HG02870 (cell line): ENCODE results near the gene SEMA6A.

ENCODE experiments used
- ATAC-seq: cut with Tn5 transposase; IDR thresholded peaks from one replicate; pipeline ENCODE4 v1.9.1; 2021; ENCODE audit warnings: mild to moderate bottlenecking, moderate library complexity; ENCODE audit not compliant: unreplicated experiment

The SEMA6A gene

DNA sequence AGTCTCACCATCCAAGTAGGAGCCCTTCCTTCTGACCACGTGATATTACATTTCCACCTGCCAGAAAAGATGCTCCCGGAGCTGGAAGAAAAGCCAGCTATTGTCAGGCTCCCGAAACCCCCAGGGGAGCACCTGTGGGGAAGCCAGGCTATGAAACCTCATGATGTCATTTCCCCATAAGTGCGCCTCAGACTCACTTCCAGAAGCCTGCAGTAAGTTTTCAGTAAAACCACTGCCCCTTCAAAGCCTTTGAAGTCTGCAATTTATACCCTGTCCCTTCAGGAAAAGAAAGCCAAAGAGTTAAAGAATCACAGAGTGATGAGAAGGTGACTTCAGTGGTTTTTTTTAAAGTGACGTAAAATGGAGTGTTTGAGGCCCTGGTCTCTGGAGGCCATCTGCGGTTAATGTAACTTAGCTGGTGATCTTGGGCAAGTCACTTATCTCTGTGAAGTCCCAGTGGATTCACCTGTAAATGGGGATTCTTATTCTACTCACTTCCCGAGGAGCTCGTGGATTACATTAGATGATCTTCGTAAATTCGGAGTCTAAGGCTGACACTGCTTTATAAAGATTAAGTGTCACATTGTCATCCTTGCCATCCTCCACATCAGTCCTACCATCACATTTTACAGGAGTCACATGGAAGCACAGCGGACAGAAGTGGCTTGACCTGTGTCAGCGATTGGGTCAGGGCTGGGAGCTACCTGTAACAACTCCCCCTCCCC, 2.6 kb upstream of the SEMA6A start:
- ATAC-seq: peak; percentile 58

DNA sequence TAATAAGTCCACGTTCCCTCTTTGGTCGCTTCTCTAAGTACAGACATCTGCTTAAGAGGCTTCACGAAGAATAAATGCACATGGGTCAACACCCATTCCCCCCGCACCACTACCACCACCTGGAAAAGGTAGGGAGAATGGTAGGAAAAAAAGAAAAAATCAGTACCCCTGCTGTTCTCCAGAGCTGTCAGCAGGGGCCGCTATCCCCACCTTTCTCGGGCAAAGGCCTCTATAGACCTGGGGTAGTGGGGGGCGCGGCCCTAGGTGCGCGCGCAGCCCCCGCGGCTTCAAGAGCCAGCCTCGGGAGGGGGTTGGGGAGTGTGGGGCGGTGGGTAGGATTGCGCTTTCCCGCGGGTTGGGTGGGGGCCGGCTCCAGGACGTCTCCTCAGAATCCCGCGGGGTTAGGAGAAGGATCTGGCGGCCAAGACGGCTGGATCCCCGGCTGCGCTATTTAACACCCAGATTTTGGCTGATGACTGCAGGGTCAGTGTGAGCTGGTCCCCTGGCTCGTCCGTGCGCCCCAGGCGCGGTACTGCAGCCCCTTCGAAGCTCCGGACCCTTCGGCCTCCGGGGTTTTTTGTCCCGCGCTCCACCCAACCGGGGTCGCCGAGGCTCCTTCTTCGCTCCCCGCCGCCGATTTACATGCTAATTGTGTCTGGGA, 1.6 kb upstream of the SEMA6A start:
- peak; percentile 40 for ATAC-seq

DNA sequence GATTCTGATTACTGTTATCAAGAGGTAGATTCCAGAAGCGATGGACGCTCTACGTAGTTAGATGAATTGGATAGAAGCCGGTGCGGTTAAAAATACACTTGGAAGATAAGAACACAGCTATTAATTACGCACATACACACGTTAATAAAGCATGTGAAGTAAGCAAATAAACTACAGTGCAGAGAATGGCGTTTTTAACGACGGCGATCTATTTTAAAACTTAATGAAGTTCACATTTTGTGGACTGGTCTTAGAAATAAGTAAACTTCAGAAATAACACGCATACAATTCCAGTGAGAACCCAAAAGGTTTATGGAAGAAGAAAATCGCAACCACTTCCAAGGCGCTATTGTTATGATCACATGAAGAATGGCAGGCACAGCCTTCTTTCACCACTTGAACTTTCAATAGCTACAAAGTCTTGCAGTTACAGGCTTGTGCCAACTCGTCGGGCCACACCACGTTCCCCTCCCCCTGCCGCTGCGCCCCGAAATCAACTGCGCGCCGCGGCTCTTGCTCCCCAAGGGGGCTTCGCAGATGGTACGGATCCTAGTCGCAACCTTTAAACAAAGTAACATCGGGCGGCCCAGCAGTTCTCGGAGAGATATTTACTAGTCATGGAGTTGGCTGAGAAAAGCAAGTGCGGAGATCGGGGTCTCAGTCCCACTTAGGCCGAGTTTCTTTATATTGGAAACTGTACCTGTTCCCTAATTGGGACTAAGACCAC, 866 bp upstream of the SEMA6A start:
- ATAC-seq: no peak

DNA sequence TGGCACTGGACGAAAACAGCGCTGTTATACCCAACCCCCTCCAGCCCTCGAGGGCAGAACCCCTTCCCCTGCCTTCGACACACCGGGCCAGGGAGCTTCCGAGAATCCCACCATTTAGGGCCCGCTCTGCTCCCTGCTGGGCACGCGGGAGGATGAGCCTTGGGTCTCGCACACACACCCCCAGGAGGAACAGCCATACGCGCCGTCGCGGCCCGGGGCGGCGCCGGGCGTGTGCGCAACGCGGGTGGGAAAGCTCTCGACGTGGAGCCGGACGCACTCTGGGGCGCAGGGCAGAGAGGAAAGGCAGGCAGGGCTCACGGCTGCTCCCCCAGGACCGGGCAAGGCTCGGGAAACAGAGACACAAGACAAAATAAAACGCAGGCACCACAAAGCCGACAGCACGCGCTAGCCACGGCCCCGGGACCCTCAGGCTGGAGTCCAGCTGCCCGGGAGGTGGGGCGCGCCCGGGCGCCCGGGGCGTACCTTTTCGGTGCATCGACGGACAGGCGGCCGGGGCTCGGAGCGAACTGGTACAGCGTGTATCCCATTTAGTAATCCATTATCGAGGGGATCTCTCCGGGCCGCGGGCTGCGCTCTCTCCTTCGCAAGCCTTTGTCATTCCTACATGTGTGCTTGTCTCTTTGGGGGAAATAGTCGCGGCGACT, 789 bp downstream of the SEMA6A start:
- ATAC-seq: no peak

DNA sequence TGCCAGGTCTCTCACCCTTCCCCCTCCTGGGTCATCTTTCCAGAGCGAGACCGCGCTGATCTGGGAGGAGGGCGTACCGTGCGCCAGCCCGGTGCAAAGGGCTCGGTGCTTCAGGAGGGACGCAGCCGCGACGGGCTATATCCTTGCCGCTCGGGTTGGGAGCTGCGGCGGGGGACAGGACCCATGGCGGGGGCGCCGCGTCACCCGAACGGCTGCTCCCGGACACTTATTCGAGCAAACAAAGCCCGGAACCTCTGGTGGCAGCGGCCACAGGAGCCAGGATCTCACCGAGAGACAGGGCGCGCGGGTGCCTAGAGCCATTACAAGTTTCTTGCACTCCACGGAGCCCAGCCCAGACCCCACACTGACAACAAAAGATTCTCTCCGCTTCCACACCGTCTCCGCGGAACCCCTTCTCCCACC, 1.3 kb downstream of the SEMA6A start:
- ATAC-seq: no peak

DNA sequence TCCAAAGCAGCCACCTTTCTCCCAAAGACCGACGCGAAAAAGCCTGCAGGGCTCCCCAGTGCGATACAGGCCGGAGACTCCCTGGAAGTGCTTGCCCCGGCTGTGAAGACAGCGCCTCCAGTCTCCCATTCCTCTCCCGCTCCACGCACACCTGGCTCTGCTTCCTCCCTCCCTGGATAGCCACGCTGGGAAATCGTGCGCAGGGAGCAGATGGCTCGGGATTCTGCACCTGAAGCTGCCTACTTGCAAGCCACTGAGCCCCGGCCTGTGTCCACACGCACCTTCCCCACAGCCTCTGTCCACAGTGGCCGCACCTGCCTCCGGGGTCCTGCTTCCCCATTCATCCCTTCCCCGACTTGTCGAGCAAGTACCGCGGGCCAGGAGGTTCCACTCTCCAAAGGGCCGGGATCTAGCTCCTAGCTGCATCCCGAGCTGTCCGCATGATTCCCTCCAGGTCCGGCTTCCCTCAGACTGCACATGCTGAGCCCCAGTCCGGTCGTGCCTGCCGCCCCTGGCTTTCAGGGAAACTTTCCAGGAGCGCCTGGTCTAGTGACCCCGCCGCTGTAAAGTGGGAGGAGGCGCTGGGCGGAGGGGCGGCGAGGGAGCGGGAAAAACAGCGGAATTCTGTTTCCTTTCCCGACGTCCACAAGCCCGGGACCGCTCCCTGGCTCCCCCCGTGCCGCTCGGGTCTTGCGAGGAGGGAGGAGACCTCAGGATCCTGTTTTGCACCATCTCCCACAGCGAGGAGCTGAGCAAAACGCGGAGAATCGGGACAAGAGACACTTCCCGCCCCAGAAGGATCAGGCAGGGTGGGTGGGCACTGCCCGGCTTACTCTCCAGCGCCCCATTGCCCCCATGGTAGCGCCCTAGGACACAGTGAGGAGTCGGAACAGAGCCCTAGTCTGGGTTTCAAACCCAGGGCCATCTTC, 2.0 kb downstream of the SEMA6A start:
- no peak for ATAC-seq

DNA sequence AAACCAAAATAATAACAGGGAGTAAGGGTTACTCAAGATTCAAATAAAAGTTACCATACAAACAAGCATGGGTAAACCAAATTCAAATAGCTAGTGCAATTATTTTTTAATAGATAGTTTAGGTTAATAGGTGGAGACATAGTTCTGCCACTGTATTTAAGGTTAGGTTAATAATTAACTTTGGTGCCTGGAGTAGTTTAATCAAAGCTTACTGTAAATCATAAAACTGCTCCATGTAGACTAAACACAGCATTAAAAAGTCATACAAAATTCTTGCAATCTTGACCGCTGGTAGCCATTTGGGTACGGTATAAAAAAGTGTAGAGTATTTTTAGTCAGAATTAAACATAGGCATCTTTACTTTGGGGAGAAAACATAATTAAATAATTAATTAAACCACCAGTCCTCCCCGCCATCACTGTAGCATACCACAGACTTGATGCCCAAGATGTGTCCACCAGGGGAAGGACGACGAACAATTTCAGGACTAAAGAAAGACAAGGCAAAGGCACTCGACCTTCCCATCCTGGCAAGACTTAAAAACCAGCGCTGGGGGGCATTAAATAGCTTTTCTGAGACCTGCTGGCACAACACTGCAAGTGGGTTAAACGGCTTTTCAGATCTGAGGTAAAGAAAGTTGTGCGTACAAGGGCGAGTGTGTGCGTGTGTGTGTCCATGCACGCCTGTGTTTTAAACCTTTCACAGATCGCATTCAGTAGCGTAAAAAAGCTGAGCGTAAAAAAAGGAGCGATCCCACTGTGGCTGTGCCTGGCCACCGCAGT, 2.9 kb downstream of the SEMA6A start:
- ATAC-seq: no peak

DNA sequence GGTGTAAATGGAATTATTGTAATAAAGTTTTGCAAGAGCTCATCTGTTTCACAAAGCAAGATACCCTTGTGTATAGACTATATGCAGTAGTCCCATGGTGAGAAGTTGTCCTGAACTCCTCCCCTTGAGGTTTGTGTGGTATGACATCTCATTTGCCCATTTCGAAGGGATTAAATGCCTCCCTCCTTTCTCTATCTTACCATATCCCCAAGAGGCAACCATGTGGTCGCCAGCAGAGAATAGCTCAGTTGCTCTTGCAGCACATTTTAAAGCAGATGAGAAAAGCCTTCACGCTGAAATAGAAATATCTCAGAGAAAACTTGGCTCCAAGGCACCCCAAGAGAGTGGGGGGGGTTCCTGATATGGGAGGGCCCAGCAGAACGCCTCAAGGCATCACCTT, 4.6 kb downstream of the SEMA6A start:
- no peak for ATAC-seq

DNA sequence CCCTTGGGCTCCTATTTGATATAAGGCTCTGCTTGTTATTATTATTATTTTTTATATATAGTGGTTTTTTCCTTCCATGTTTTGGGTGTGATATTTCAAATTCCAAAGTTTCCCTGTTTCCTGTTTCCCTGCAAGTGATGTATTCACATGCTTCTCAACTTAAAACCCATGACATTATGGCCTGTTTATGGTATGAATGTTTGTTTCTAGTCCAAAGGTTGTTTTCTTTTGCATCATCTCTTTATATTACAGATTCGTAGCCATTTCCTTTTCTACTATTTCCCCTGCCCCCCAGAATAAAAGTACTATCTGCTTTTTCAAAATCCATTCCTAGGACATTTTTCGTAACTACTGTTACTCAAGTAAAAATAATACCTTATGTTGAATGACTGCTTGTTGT, 7.5 kb downstream of the SEMA6A start:
- ATAC-seq: no peak

DNA sequence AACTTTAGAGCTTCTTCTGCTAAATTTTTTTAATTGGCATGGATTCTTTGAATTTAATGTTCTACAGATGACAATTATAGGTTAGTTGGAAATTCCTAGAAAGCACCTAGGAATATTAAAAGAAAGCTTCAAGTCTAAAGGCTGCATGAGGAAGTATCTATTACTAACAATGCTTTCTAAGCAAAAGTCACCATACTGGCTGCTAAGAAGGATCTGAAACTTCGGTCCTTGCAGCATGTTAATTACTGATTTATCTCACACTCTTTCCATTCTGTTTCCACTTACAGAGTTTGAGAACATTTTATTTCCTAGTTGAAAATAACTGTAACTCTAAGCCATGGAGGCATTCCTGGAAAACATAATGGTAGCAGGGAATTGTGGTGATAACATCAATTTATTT, 8.4 kb downstream of the SEMA6A start:
- peak; percentile 74 for ATAC-seq

DNA sequence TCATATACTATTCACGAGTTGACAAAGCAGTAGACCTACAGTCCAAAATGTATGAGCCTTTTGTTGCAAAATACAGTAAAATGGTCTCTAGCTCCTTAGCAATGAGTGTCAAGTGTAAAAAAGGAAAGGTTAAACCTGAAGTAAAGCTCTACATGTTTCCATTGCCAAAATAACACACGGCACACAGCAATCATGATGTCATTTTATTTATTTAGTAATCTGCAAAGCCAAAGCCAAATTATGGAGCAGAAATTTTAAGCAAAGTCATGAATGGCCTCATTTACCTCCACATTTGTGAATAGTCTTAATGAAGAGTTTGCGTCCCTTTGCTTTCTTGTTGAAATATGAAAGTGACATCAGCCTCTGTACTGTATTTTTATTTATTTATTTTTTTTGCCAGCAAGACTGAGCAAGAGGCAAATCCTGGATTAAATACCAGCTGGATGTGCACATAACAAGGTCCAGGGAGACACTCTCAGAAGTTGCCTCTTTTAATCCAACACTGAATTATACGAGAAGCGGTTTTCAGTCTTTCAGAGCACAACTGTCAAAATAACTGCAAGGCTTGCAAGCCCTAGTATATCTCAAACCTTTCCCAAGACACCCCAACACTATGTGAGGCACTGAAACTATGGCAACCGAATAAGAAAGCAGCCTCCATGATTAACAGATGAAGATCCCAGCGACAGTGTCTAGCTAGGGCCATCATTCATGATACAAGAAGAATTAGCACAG, 9.7 kb downstream of the SEMA6A start:
- ATAC-seq: no peak

DNA sequence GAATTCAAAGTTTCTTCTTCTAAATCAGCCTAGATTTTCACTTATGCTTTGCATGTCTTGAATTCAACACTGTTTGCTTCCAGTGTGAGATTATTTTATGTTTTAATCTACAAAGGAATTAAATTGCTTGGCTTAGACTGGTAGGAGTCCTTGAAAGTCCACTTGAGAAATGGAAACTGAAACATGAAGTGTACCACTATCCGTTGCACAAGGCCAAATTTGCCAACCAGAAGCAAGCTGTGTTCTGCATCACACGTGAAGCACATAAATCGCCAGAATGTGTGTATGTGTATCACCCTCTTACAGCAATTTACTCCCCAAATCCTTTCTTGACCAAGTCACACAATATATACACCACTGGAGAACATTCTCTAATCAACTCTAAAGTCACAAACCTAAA, 10.3 kb downstream of the SEMA6A start:
- no peak for ATAC-seq

DNA sequence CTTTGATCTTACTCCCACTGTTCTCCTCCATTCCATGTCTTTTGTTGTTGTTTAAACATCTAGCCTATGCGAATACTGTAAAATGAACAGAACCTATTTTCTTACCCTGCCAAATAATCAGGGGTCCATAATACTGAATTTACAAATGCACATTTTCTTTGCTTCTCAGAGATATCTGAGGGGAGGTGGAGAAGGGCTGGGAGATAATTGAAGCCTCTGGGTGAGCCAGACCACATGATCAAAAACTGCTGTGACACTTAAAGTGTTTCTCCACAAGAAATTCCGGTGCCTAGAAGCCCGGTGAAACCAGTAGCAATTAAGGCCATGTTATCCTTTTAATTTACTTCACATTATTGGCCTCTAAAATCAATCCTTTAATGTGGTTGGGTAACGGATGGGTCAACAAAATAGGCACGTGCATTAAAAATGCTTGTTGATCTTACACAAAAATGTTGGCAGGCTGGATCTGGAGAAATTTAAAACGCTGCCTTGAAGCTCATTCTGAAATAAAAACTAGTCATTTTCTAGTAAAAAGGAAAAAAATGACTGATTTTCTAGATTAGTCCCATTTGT, 10.8 kb downstream of the SEMA6A start:
- ATAC-seq: no peak

DNA sequence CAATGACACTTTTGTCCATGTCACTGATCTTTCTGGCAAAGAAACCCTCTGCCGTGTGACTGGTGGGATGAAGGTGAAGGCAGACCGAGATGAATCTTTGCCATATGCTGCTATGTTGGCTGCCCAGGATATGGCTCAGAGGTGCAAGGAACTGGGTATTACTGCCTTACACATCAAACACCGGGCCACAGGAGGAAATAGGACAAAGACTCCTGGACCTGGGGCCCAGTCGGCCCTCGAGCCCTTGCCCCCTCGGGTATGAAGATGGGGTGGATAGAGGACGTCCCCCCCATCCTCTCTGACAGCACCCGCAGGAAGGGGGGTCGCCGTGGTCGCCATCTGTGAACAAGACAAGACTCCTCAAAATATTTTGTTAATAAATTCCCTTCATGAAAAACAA, 12.0 kb downstream of the SEMA6A start:
- no peak for ATAC-seq

DNA sequence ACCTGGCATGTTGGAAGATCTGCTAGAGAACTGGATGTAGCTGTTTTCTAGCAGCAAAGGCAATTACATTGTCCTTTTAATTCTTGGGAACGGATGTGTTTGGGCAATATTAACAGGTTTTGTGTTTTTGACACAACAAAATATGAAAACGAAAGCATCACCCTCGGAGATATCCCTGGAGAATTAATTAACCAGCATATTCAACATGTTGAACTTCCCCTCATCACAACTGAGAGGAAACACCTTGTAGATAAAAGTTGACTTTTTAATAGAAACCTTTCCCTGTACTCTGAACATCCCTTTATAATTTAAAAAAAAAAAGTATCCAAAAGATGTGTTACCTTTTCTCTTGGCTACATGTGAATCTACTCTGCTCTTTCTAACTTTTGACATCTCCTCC, 13.0 kb downstream of the SEMA6A start:
- no peak for ATAC-seq

DNA sequence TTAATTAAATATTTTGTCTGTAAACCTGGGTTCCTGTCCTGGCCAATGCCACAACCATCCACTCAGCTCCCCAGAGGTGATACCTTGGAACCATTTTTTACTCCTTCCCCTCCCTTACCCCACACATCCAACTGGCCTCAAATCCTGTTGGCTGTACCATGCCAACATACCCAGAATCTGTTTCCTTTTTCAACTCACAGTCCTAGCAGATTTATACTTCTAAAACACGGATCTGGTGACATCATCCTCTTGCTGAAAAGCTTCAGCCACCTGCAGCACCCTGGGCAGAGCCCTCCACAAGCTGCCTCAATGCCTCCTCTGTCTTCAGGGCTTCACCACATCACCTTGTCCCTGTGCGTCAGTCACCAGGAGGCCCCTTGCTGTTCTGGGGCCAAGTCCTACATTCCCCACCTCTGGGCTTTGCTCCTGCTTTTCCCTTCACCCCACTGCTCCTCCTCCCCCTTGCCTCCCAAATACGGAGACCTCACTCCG, 14.9 kb downstream of the SEMA6A start:
- ATAC-seq: no peak

DNA sequence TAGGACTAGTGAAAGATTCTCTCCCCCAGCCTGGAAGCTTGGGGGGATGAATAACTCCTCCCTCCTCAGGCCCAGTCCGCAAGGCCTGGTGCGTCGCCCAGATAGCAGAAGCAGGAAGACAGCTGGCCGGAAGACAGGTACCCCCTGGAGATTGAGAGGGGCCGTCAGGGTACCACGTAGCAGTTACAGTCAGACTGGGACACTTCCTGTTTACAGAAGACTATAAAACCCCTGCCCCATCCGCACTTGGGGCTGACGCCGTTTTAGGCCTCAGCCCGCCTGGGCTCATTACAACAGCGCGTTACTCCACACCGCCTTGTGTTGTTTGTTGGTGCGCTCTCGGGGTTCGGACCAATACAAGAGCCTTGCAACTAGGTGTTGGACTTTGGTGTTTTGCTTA, 15.4 kb downstream of the SEMA6A start:
- ATAC-seq: no peak

DNA sequence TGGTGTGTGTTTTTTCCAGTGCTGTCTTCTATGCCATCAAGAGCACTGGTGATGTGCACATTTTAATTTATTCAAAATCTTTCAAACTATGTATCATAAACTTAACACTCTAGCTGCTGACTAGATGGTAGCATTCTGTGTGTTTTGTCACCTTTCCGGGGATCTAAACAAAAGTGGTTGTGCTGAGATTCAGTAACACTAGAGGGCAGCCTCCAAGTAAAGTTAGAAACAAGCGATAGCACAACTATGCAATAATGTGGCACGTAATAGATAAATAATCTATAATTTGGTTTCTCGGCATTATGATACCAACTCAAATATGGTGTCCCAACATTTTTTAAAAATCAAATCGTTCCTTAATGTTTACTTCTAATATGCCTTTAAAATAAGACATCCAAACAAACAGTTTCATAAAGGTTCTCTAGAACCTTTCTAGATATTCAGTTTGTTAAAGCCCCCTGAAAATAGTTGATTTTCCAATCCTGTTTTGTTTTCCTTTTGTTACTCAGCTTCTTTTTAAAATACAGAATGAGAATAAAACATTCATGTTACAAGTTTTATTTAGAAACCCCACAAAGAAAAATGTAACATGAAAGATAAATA, 16.9 kb downstream of the SEMA6A start:
- peak; percentile 52 for ATAC-seq
